HG03196 (cell line): ENCODE measurements around the gene FMR1NB.

Experiments used
- ATAC-seq: cut with Tn5 transposase; IDR thresholded peaks from one replicate; pipeline ENCODE4 v1.9.1; 2021; ENCODE audit not compliant: unreplicated experiment

Gene FMR1NB

DNA sequence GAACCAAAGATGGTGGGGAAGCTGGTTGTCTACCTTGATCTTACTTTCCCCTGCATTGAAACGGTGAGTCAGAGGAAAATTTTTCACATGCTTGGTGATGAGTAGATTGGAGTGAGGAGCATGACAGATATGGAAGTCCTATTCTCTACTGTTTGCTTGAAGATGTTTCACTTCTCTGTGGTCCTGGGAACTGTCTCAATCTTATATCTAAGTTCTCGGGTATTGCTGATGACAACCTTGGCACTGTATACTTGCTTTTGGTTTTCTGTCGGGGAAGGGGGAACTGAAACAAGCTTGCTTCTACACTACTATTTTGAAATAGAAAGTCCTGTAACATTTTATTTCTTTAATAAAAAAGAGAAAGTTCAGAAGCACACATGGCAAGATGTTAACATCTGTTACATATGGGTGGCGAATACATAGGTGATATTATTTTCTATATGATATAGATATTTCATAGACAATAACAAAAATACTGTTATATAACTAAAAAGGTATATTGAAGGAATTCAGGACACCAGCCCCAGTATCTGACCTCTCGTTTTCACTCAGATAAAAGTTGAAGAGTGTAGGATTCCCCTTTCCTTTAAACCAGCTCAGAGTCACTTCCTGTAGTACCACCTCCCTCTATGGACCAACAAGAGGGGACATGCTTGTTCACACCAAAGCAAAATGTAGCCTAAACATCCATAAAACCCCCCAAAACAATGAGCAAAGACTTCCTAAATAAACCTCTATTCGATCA, 88.8 kb downstream of the FMR1NB start:
- peak; percentile 98 for ATAC-seq

DNA sequence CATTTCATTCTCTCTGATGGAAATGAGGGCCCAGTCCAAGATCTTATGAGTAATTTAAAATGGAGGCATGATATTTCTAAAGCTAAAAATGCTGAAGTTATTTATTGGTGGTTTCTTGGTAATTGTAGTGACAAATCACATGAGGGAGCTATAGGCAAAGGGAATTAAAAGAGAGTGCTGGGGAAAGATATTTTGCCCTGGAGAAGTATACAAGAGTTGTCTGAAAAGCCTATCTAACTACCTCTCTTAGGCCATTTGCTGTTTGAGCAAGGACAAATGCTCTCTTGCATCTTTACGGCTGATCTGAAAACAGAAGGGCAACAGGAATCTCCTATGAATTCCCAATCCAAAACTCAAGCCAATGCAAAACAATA, 89.4 kb downstream of the FMR1NB start:
- no peak for ATAC-seq
